GM18511 (cell line): Measurements from ENCODE around the gene ARRDC1.
"Not testable (repeated sequence)": the region's sequence is repeated elsewhere in the genome, so short reads cannot be mapped to it uniquely, and the experiment has no call there.

Experiments used
- ATAC-seq: cut with Tn5 transposase; IDR thresholded peaks from one replicate; pipeline ENCODE4 v1.9.1; 2021; ENCODE audit warnings: mild to moderate bottlenecking, moderate library complexity; ENCODE audit not compliant: unreplicated experiment

The ARRDC1 gene

GRCh38 chr9:137611623-137612609, 6.4 kb downstream of the ARRDC1 start:
- no peak for ATAC-seq

GRCh38 chr9:137612741-137613142, 7.3 kb downstream of the ARRDC1 start:
- ATAC-seq, result no peak

- no peak for ATAC-seq
Measured at GRCh38 chr9:137613259-137613658, 7.8 kb downstream of the ARRDC1 start.

- ATAC-seq, result no peak
Measured at GRCh38 chr9:137613738-137614523, 8.4 kb downstream of the ARRDC1 start.

- no peak for ATAC-seq
Measured at GRCh38 chr9:137614631-137615386, 9.3 kb downstream of the ARRDC1 start.

- ATAC-seq, result no peak
Measured at GRCh38 chr9:137615387-137615871, 9.9 kb downstream of the ARRDC1 start.

GRCh38 chr9:137618105-137619067, 12.9 kb downstream of the ARRDC1 start, which contains the start of gene EHMT1:
Gene EHMT1, plus strand, starts transcription at chr9:137619005. Its CDS starts 24 bp downstream, at chr9:137619029.
- ATAC-seq, result peak; percentile 68

- peak; percentile 11 for ATAC-seq
Measured at GRCh38 chr9:137619240-137620047, 14.0 kb downstream of the ARRDC1 start.

- ATAC-seq, result no peak
Measured at GRCh38 chr9:137620048-137620405, 14.5 kb downstream of the ARRDC1 start.

- no peak for ATAC-seq
Measured at GRCh38 chr9:137620581-137620980, 15.1 kb downstream of the ARRDC1 start.

- ATAC-seq, result no peak
Measured at GRCh38 chr9:137621131-137621757, 15.8 kb downstream of the ARRDC1 start.

GRCh38 chr9:137622211-137622610, 16.7 kb downstream of the ARRDC1 start:
- not testable (repeated sequence) for ATAC-seq

- no peak for ATAC-seq
Measured at GRCh38 chr9:137626464-137626863, 21.0 kb downstream of the ARRDC1 start.

GRCh38 chr9:137627406-137627805, 21.9 kb downstream of the ARRDC1 start:
- ATAC-seq, result not testable (repeated sequence)

- no peak for ATAC-seq
Measured at GRCh38 chr9:137630126-137630525, 24.6 kb downstream of the ARRDC1 start.

GRCh38 chr9:137630679-137631078, 25.2 kb downstream of the ARRDC1 start:
- ATAC-seq, result no peak

- ATAC-seq, result no peak
Measured at GRCh38 chr9:137631345-137632229, 26.1 kb downstream of the ARRDC1 start.
